ENCODE data around the gene ACTMAP.
"Not testable (repeated sequence)": the region's sequence is repeated elsewhere in the genome, so short reads cannot be mapped to it uniquely, and the experiment has no call there.

ACTMAP gene

GRCh38 chr19:40775632-40776022, 25.4 kb upstream of the ACTMAP start:
- Histone ChIP-seq H2AFZ (ENCODE audit: low read length) (no peak overlapping the region), H3K9me2 (replicated peaks; ENCODE audit: insufficient read depth, low read length) (no peaks in the 10 kb centered on the region), H3K79me2 (ENCODE audit: low read length) (no peaks in the 10 kb centered on the region), H4K20me1 (ENCODE audit: insufficient read depth, low read length) (peaks cover 7% of the 10 kb centered on the region), H3K4me3 (ENCODE audit: low read length) (no peak overlapping the region), H3F3A (ENCODE audit: insufficient read depth, low read length) (peaks cover 14% of the 10 kb centered on the region), H3K36me3 (replicated peaks; ENCODE audit: insufficient read depth, low read length) (no peaks in the 10 kb centered on the region), H3K9me3 (replicated peaks; ENCODE audit: insufficient read depth, low read length) (no peaks in the 10 kb centered on the region), H3K27me3 (replicated peaks; ENCODE audit: insufficient read depth, low read length) (peaks cover 30% of the 10 kb centered on the region), H3K4me1 (ENCODE audit: low read length) (peaks cover 12% of the 10 kb centered on the region), H3K27ac (ENCODE audit: low read length) (no peak overlapping the region), H3K9ac (ENCODE audit: low read length) (no peak overlapping the region), H3K4me2 (ENCODE audit: low read depth, low read length) (no peak overlapping the region)
- no peak for DNase-seq
- TF ChIP-seq EZH2phosphoT487 (IDR thresholded peaks at IDR 0.05; ENCODE audit: low read length) (no peak), CTCF (IDR thresholded peaks at IDR 0.05; ENCODE audit: low read length) (no peak), EZH2 (optimal IDR thresholded peaks at IDR 0.05; ENCODE audit: low read depth, low read length) (no peak)

GRCh38 chr19:40774916-40775631, 24.8 kb upstream of the ACTMAP start, which contains the start of gene MIA:
Gene MIA, plus strand, starts transcription at chr19:40775521. Its CDS starts 22 bp downstream, at chr19:40775543.
- Histone ChIP-seq H3K36me3 (replicated peaks; ENCODE audit: insufficient read depth, low read length) (no peaks in the 10 kb centered on the region), H3K4me2 (ENCODE audit: low read depth, low read length) (no peak within 1 kb of the TSS)

GRCh38 chr19:40771101-40771862, 21.0 kb upstream of the ACTMAP start:
- H3K27ac ChIP-seq (ENCODE audit: low read length); H3K4me3 ChIP-seq (ENCODE audit: low read length); H3K9me3 ChIP-seq (replicated peaks; ENCODE audit: insufficient read depth, low read length); H3F3A ChIP-seq (ENCODE audit: insufficient read depth, low read length); H3K9me2 ChIP-seq (replicated peaks; ENCODE audit: insufficient read depth, low read length); H3K4me1 ChIP-seq (ENCODE audit: low read length); H4K20me1 ChIP-seq (ENCODE audit: insufficient read depth, low read length); H2AFZ ChIP-seq (ENCODE audit: low read length); H3K79me2 ChIP-seq (ENCODE audit: low read length); H3K4me2 ChIP-seq (ENCODE audit: low read depth, low read length); H3K9ac ChIP-seq (ENCODE audit: low read length); H3K36me3 ChIP-seq (replicated peaks; ENCODE audit: insufficient read depth, low read length): not testable (repeated sequence)
- peak; percentile 12 for DNase-seq
- H3K27me3 ChIP-seq (replicated peaks; ENCODE audit: insufficient read depth, low read length) = peaks cover 25% of the 10 kb centered on the region

More at GRCh38 chr19:40774916-40775631, 24.8 kb upstream of the ACTMAP start, which contains the start of gene MIA:
- no peak for TF ChIP-seq CTCF (IDR thresholded peaks at IDR 0.05; ENCODE audit: low read length)
- TF ChIP-seq EZH2 (optimal IDR thresholded peaks at IDR 0.05; ENCODE audit: low read depth, low read length) = no peak
- Histone ChIP-seq H4K20me1 (ENCODE audit: insufficient read depth, low read length) (peaks cover 7% of the 10 kb centered on the region), H2AFZ (ENCODE audit: low read length) (no peak within 1 kb of the TSS), H3K79me2 (ENCODE audit: low read length) (no peaks in the 10 kb centered on the region), H3K9me2 (replicated peaks; ENCODE audit: insufficient read depth, low read length) (no peaks in the 10 kb centered on the region), H3K27me3 (replicated peaks; ENCODE audit: insufficient read depth, low read length) (peaks cover 30% of the 10 kb centered on the region), H3K9me3 (replicated peaks; ENCODE audit: insufficient read depth, low read length) (no peaks in the 10 kb centered on the region), H3K4me3 (ENCODE audit: low read length) (no peak within 1 kb of the TSS), H3K4me1 (ENCODE audit: low read length) (peaks cover 12% of the 10 kb centered on the region), H3K9ac (ENCODE audit: low read length) (no peak within 1 kb of the TSS), H3K27ac (ENCODE audit: low read length) (no peak within 1 kb of the TSS), H3F3A (ENCODE audit: insufficient read depth, low read length) (peaks cover 14% of the 10 kb centered on the region)
- no peak for DNase-seq

- Histone ChIP-seq H3F3A (ENCODE audit: insufficient read depth, low read length) (no peaks in the 10 kb centered on the region), H2AFZ (ENCODE audit: low read length) (no peak overlapping the region), H3K9me2 (replicated peaks; ENCODE audit: insufficient read depth, low read length) (no peaks in the 10 kb centered on the region), H3K4me1 (ENCODE audit: low read length) (no peaks in the 10 kb centered on the region), H3K27ac (ENCODE audit: low read length) (no peak overlapping the region), H4K20me1 (ENCODE audit: insufficient read depth, low read length) (no peaks in the 10 kb centered on the region), H3K4me2 (ENCODE audit: low read depth, low read length) (no peak overlapping the region), H3K27me3 (replicated peaks; ENCODE audit: insufficient read depth, low read length) (peaks cover under 1% of the 10 kb centered on the region; the same call in 1 of the 2 replicates), H3K36me3 (replicated peaks; ENCODE audit: insufficient read depth, low read length) (peaks cover 15% of the 10 kb centered on the region), H3K9me3 (replicated peaks; ENCODE audit: insufficient read depth, low read length) (no peaks in the 10 kb centered on the region), H3K9ac (ENCODE audit: low read length) (no peak overlapping the region), H3K4me3 (ENCODE audit: low read length) (no peak overlapping the region), H3K79me2 (ENCODE audit: low read length) (no peaks in the 10 kb centered on the region)
- no peak for DNase-seq
- TF ChIP-seq EZH2 (optimal IDR thresholded peaks at IDR 0.05; ENCODE audit: low read depth, low read length) (no peak), EZH2phosphoT487 (IDR thresholded peaks at IDR 0.05; ENCODE audit: low read length) (no peak), CTCF (IDR thresholded peaks at IDR 0.05; ENCODE audit: low read length) (no peak)
Observed at GRCh38 chr19:40768869-40769268, 18.6 kb upstream of the ACTMAP start.

- H3F3A ChIP-seq (ENCODE audit: insufficient read depth, low read length) = not testable (repeated sequence)
Observed at GRCh38 chr19:40766385-40766784, 16.1 kb upstream of the ACTMAP start.

More at GRCh38 chr19:40766385-40766784, 16.1 kb upstream of the ACTMAP start:
- not testable (repeated sequence) for H3K27me3 ChIP-seq (replicated peaks; ENCODE audit: insufficient read depth, low read length); H3K9ac ChIP-seq (ENCODE audit: low read length); H3K27ac ChIP-seq (ENCODE audit: low read length); H3K9me2 ChIP-seq (replicated peaks; ENCODE audit: insufficient read depth, low read length); H3K4me1 ChIP-seq (ENCODE audit: low read length); H3K4me3 ChIP-seq (ENCODE audit: low read length); H4K20me1 ChIP-seq (ENCODE audit: insufficient read depth, low read length); H2AFZ ChIP-seq (ENCODE audit: low read length); H3K4me2 ChIP-seq (ENCODE audit: low read depth, low read length); H3K9me3 ChIP-seq (replicated peaks; ENCODE audit: insufficient read depth, low read length); DNase-seq
- H3K79me2 ChIP-seq (ENCODE audit: low read length) = peaks cover 13% of the 10 kb centered on the region
- peaks cover 27% of the 10 kb centered on the region for H3K36me3 ChIP-seq (replicated peaks; ENCODE audit: insufficient read depth, low read length)
